ENCODE data around the gene RELT.

The RELT gene

DNA sequence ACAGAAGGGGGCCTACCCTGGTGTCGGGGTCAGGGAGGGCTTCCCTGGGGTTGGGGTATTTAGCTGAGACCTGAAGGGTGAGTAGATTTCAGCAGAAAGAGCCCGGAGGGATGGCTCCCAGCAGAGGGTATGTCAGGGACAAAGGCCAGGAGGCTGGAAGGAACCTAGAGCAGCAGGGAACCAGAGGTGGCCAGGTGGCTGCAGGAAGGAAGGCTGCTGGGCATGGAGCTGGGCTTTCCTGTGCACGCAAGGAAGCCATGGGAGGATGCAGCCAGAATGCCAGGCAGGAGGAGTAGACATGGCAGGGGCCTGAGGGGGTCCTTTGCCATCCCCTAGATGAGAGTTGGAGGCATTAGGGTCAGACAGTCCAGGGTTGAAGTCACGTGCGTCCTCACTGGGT, 27.4 kb upstream of the RELT start:
- DNase-seq = no peak

DNA sequence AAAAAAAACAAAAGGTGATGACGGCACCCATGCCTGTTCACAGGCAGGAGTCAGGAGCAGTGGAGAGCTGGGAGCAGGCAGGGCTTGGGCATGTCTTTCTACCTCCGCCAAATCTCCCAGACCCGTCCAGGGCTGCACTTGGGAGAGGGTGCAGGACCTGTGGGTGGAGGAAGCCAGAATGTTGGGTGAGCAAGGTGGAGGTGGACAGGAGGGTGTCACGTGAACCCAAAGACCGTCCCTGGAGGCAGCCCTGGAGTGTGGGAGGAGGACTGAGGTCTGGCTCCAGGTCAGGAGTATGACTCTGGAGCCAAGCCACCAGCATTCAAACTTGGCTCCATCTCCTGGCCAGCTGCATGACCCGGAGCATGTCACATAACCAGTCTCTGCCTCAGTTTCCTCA, 26.6 kb upstream of the RELT start:
- DNase-seq = no peak

DNA sequence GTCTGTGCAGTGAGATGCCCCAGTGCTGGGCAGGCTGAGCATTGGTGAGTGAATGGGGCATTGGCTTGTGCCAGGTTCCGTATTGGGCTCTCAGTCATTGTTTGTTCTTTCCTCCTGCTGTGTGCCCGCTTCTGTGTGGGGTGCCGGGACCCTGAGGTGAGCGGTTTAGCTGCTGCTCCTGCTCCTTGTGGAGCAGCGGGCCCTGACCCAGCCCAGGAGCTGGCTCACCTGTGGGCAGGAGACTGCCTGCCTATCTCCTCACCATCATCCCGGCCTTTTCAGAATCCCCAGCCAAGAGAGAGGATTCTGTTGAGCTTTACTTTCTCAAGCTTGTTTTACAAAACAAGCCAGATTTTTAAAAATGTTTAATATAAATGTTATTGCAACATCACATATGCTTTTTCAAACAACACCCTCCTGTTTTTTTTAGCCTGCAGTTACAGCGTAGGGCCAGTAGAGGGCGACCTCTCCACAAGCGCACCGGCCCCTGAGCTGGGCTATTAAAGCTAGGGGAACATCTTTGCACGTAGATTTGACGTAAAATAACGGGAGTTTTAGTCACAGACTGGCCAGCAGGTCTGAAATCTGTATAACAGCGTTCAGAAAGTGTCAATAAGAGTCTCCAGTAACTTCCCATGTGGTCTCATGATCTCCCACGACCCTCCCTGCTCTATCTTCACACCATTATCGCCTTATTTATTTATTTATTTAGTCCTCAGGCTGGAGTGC, 25.1 kb upstream of the RELT start:
- peak; percentile 73 for DNase-seq

DNA sequence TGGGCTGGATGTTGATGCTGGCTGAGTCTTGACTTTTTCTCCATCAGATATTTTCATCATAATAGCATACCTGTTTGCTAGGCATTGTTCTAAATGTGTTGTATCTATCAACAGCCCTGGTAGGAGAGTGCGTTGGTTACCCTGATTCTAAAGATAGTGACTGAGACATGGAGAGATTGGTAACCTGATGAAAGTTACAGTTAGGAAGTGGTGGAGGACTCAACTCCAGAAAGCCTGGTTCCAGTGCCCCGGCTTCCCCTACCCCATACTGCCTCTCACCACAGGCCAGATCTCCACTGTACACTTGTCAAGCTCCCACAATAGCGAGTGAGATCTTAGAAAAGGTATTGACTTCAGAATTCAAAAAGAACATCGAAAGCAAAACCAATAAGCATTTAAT, 22.8 kb upstream of the RELT start:
- DNase-seq = no peak

DNA sequence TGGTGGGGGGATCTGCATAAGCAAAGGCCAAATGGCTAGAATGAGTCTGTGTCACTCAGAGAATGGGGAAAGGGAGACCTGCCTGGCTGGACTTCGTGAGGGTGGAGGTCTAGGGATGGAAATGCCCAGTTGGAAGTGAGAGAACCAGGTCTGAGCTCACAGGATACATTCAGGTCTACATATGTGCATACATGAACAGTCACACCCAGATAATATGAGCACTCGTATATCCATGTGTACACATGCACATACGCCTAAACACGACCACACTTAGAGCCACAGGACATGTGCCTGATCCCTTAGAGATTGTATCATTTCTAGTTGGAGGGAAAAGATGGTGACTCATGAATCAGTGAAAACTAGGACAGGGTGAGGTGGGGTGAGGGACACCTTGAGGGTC, 21.1 kb upstream of the RELT start:
- DNase-seq = no peak

DNA sequence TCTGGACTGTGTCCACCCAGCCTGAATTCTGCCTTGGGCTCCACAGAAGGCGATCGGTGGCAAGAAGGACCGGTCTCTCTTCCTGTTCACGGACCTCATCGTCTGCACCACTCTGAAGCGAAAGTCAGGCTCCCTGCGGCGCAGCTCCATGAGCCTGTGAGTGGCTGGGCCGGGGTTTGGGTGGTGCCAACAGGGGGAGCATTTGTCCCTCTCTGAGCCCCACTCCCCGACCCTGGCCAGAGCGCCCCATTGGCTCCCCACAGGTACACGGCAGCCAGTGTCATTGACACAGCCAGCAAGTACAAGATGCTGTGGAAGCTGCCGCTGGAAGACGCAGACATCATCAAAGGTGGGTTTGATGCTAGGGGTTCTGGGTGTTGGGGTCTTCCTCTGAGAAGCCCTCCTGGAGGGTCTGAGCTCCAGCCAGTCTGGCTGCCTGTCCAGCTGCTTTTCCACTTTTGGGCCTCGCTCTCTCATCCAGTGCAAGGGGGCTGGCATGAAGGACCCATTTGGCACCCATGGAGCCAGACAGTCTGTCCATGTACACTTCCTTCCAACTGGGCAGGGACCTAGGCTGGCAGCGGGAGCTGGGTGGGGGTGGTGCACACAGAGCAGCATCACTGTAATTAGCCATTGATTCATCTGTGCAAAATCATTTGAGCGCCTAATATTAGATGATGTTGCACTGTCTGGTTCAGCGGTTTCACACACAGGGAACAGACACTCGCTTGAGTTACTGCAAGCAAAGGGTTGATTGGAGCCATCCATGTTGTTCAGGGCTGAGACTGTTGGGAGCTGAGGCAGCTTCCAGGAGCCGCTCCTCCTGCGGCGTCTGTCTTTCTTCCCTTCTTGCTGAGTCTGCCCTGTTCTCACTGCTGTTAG, 19.0 kb upstream of the RELT start:
- no peak for DNase-seq

DNA sequence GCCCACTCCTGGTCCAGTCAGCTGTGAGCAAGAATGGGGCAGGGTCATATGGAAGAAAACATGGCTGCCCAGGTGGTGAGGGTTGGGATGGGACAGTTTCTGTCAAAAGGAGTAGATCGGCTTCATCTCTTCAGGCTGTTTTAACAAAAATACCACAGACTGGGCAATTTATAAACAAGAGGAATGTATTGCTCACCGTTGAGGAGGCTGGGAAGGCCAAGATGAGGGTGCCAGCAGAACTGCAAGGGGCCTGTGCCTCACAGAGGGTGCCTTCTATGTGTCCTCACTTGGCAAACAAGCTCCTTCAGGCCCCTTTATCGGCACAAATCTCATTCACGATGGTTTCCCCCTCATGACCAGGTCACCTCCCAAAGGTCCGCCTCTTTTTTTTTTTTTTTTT, 18.1 kb upstream of the RELT start:
- DNase-seq = no peak

DNA sequence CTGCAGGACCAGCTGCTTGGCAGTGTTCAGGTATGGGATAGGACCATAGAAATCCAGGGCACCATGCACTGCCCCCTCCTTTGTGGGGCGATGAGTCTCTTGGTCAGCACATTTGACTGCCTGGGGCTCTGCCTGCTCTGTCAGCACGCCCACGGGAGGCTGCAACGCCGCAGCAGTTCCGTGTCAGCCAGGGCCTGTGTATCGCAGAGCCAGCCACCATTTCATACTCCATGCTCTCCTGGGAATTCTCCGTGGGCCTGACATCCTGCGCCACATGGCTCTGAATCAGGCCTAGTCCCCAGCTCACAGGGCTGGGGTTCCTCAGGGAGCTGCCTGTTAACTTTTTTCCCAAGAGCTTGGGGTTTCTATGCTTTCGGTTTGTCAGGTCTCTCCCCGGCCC, 16.9 kb upstream of the RELT start:
- DNase-seq = no peak

DNA sequence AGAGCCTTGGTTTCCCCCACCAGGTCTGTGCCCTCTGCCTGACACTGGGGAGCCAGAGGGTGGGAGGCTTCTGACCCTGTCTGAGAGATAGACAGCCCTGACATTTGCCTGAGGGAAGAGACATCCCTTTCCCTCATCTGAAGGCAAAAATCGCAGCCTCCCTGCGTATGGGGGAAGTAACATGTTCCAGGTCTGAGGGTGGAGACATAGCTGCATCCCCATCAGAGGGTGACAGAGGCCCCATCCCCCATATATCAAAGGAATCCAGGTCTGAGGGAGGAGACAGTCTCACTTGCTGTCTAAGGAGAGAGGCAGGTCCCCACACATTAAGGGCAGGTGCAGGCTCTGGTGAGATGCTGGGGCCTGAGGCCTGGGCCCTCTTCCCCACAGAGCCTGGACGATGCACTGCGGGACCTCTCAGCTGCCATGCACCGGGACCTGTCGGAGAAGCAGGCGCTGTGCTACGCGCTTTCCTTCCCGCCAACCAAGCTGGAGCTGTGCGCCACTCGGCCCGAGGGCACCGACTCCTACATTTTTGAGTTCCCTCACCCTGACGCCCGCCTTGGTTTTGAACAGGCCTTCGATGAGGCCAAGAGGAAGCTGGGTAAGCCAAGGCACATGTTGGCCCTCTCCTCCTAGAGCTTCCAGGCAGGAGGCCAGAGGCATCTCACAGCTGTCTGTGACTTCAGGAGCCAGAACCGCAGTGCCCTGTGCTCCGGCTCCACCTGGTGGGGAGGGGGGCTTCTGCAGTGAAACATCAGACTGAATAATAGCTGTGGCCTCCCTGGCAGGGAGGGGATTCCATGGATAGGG, 16.1 kb upstream of the RELT start:
- no peak for DNase-seq

DNA sequence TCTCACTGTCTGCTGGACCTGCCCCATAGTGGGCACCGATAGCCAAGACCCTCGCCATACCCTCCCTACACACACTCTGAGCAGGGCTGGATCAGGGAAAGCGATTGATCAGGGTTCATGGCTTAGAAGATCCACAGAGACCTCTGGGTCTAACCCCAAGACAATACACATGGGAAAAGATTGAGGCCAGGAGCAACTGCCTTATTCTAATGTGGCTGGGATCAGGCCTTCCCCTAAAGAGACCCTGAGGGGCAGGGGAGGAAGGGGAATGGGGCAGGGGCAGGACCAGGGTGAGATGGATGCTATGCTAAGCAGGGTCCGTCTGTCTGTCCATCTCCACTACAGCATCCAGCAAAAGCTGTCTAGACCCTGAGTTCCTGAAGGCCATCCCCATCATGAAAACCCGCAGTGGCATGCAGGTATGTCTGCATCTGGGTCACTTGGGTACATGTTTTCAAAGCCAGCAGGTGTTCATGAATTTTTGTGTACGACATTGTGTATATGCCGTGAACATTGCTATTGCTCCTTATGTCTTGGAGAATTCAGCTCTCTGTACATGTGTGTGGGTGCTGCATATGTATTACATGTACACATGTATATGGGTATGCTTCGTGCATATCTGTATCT, 15.3 kb upstream of the RELT start:
- DNase-seq = no peak

DNA sequence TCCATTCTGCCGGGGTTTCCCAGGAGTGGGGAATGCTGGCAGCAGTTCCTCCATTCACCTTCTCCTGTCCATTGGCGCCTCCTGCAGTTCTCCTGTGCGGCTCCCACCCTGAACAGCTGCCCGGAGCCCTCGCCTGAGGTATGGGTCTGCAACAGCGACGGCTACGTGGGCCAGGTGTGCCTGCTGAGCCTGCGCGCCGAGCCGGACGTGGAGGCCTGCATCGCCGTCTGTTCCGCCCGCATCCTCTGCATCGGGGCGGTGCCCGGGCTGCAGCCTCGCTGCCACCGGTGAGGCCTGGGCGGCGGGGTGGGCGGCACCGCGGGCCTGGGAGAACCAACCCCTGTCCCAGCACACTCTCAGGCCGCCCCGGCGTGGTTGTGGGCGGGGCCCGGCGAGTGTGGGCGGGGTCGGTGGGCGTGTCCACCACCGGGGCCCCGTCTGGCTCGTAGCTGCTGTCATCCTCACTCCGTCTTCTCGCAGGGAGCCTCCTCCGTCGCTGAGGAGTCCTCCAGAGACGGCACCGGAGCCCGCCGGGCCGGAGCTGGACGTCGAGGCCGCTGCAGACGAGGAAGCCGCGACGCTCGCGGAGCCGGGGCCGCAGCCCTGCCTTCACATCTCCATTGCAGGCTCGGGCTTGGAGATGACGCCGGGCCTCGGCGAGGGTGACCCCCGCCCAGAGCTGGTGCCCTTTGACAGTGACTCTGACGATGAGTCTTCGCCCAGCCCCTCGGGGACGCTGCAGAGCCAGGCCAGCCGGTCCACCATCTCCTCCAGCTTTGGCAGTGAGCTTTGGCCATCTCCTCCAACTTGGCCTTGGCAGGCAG, 14.0 kb upstream of the RELT start:
- DNase-seq = no peak

DNA sequence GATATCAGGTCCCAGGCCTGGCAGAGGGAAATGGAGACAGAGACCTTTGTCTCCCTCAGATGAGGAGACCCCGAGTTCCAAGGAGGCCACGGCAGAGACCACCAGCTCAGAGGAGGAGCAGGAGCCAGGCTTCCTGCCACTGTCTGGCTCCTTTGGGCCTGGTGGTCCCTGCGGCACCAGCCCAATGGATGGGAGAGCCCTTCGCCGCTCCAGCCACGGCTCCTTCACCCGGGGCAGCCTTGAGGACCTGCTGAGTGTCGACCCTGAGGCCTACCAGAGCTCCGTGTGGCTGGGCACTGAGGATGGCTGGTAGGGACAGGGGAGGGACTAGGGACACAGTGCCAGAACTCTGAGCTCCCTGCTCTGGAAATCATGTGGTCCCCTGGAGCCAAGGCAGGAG, 13.1 kb upstream of the RELT start:
- DNase-seq = no peak

DNA sequence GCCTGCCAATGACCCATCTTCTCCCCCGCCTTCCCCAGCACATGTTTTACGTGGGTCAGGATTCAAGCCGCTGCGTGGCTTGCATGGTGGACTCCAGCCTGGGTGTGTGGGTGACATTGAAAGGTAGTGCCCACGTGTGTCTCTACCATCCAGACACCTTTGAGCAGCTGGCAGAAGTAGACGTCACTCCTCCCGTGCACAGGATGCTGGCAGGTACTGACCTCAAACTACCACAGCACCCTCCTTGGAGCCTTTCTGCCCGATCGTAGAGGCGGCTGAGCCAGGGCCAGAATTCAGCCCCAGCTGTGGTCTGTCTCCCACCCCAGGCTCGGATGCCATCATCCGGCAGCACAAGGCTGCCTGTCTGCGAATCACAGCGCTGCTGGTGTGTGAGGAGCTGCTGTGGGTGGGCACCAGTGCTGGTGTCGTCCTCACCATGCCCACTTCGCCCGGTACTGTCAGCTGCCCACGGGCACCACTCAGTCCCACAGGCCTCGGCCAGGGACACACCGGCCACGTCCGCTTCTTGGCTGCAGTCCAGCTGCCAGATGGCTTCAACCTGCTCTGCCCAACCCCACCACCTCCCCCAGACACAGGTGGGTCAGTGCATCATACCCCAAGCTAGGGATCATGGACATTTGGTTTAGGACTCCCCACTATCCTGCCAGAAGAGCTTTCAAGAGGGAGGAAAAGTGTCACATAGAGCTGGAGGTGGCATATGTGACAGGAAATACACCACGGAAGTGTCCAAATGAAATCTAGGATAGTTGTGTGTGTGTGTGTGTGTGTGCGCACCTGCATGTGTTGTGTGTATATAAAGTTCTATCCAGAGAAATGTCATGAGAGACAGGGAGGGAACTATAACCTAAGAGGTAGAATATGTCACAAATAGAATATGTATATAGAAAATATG, 10.6 kb upstream of the RELT start:
- no peak for DNase-seq

DNA sequence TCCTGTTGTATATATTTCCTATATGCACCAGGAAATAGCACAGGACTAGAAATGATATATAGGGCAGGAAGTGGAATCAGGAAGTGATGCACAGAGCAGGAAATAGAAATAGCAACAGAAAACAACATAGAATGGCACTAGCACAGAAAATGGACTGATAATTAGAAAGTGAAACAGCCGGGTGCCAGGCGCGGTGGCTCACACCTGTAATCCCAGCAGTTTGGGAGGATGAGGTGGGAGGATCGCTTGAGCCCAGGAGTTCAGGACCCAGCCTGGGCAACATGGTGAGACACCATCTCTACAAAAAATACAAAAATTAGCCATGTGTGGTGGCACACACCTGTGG, 10.0 kb upstream of the RELT start:
- DNase-seq = no peak

DNA sequence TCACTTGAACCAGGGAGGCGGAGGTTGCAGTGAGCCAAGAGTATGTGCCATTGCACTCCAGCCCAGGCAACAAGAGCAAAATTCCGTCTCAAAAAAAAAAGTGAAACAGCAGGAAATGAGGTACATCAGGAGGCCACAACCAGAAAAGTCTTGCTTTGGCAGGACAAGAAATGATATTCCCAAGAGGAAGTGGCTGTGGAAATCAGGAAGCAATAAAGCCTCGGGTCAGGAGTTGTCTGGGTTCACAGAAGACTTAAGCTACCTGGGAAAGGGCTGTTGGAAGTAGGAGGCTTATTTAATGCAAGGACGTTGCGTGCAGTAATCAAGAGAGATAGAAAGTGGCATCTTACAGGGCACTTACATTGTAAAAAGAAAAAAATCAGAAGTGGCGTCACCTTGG, 9.2 kb upstream of the RELT start:
- no peak for DNase-seq

DNA sequence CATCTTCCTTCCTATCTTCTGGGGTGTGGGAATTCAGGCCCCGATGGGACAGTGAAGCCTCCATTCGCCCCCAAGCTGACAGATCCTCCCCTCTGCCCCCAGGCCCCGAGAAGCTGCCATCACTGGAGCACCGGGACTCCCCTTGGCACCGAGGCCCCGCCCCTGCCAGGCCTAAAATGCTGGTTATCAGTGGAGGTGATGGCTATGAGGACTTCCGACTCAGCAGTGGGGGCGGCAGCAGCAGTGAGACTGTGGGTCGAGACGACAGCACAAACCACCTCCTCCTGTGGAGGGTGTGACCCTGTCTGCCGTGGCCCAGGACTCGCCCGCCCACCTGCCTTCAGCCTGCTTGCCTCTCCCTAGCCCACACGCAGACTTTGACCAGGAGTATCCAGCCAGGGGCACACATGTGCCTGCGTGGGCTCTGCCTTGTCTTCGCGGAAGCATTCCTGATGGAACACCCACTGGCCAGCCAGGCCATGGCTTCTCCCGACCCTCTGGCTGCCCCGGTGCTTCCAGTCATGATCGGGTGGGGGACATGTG, 8.6 kb upstream of the RELT start:
- peak; percentile 60 for DNase-seq

DNA sequence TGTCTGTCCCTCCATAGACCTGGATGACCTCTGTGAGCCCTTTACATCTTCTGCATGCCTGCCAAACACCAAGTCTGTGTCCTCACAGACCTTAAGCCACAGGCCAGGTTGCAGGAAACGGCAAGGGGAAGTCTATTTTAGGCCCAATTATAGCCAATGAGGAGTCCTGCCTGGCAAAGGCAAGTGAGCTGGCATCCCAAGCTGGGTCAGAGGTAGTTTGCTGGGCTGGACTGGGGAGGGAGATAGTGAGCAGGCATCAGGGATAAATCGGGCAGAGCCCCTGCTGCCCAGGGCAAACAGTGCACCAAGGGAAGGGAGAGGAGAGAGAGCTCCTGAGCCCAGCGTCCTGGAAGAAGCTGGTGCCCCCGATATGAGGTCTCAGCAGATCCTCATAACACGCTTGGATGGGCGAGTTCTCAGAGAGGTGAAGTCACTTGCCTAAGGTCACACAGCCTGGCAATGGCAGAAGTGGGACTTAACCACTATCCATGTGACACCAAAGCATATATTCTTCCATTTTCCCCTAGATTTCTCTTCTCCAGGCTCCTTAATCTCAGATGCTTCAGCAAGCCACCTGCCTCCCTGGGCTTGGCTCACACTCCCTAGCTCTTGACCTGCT, 3.7 kb upstream of the RELT start:
- no peak for DNase-seq

DNA sequence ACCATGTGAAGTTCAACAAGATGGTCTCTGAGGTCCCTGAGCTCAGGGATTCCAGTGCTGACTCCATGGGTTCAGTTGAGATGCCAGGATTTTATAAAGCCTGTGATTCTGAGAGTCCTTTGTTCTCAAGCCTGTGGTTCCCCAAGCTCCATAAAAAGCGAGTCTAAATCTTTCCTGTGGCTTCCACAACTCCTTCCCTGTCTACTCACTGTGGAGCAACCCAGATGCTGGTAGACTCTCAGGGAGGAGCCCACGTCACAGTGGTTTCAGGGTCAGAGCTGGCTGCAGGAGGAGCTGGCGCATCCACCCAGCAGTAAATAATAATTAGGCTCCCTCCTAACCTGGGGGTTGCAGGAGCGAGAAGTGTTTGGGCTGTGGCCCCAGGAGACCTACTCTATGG, 2.0 kb upstream of the RELT start:
- DNase-seq = no peak

DNA sequence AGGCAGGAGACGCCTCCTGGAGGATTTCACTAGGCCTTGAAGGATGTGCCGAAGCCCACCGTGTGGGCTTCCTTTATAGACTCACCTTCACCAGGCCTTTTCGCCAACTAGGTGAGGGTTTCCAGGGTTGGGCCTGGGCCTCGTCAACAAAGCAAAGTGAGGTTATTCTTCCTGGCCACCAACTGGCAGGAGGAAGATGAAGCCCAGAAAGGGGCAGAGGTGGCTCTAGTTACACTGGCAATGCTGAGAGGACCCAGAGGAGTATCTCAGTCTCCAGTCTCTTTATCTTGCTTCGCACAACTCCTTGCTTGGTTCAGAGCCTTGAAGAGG, 404 bp upstream of the RELT start:
- DNase-seq = no peak

DNA sequence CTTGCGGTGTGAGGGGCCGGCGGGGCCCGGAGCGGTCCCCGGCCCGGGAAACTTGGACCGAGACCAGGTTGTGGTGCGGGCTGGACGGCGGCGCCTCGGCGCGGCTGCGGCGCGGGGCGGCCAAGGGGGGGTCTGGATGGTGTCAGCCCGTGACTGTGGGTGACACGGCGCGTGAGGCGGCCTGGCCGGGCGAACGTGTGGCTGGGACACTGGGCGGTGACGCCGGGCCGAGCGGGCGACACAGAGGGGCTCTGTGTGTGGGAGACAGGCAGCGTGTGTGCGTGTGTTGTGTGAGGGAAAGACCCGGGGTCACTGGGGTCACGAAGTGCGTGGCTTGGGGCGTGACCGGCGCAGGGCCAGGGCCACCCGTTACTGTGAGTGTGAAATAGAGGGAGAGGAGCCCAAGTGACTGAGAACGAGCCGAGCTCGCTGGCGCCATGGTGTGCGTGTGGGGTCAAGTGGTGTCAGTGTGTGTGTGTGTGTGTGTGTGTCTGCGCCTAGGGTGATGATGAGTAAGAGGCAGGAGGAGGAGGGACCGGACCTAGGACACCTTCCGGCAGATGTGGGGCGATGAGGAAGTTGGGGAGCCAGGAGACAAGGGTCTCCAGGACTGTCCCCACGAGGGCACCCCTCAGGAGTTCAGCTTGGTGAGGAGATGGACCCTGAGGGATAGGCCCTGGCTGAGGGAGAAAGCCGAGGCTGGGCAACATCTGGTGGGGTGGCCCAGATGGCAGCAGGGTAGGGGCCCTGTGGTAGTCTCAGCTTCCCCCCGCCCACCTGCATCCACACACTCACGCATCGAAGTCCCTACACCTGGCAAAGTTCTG, 817 bp downstream of the RELT start:
- DNase-seq = peak; percentile 82

All from activated CD8-positive, alpha-beta memory T cell treated with anti-CD3 and anti-CD28 coated beads, Interleukin-2, amount 50 U/mL, for 48 hours (primary cell).